Liver (tissue), 9 donors: Measurements from ENCODE around the gene DERL3. TPM values are rescaled to one million over a fixed set of nuclear protein-coding genes. Genes with fewer than 3 reads are reported as not detected.

Experiments
- DNase-seq: peaks from one replicate; pipeline ENCODE4 v3.0.0-alpha.2; 2017; ENCODE audit warnings: low spot score
- H3K27ac ChIP-seq, 2 donors: one replicate each; pipeline ENCODE4 v1.7.0; 2013; ENCODE audit warnings: inconsistent platforms in 2 of 2, low read length in 2 of 2, control low read depth in 1 of 2, low read depth in 1 of 2, mild to moderate bottlenecking in 1 of 2
- H3K27me3 ChIP-seq, 4 donors: one replicate each; pipeline versions ENCODE4 v1.6.1 to v1.7.0; 2013; ENCODE audit warnings: low read length in 3 of 4, inconsistent platforms in 1 of 4, mild to moderate bottlenecking in 1 of 4, moderate library complexity in 1 of 4; ENCODE audit not compliant: control insufficient read depth in 4 of 4, insufficient read depth in 4 of 4
- H3K36me3 ChIP-seq, 4 donors: one replicate each; pipeline versions ENCODE4 v1.6.1 to v1.7.0; 2013; ENCODE audit warnings: low read length in 3 of 4, mild to moderate bottlenecking in 3 of 4, low read depth in 1 of 4, moderate library complexity in 1 of 4; ENCODE audit not compliant: control insufficient read depth in 4 of 4, insufficient read depth in 3 of 4
- H3K4me1 ChIP-seq, 4 donors: one replicate each; pipeline versions ENCODE4 v1.6.1 to v1.7.0; 2013; ENCODE audit warnings: low read length in 3 of 4, mild to moderate bottlenecking in 3 of 4, moderate library complexity in 1 of 4; ENCODE audit not compliant: control insufficient read depth in 4 of 4, insufficient read depth in 4 of 4
- H3K4me3 ChIP-seq, 3 donors: one replicate each; pipeline versions ENCODE4 v1.6.1 to v1.7.0; 2013; ENCODE audit warnings: low read length in 3 of 3, control low read depth in 1 of 3, low read depth in 1 of 3, mild to moderate bottlenecking in 1 of 3
- H3K9ac ChIP-seq, 2 donors: one replicate each; pipeline ENCODE4 v1.7.0; 2013; ENCODE audit warnings: low read length in 2 of 2, mild to moderate bottlenecking in 2 of 2, moderate library complexity in 2 of 2, control low read depth in 1 of 2, low read depth in 1 of 2
- H3K9me3 ChIP-seq, 4 donors: one replicate each; pipeline versions ENCODE4 v1.6.1 to v1.7.0; 2013; ENCODE audit warnings: low read length in 3 of 4; ENCODE audit not compliant: control insufficient read depth in 4 of 4
- CTCF ChIP-seq: fragments of 150-350 bp; IDR thresholded peaks from 2 replicates; pipeline ENCODE4 v1.5.1; 2017; ENCODE audit warnings: improper control_type of control experiment, low read depth, low read length; ENCODE audit not compliant: missing input control
- FOXA1 ChIP-seq: IDR thresholded peaks from 2 replicates; pipeline ENCODE4 v1.6.1; 2016; ENCODE audit warnings: antibody characterized with exemption
- FOXA2 ChIP-seq: IDR thresholded peaks from 2 replicates; pipeline ENCODE4 v1.6.1; 2016; ENCODE audit warnings: antibody characterized with exemption
- HNF4A ChIP-seq, 2 donors: conservative IDR thresholded peaks; 2 replicates each; pipeline ENCODE4 v1.6.1; 2016; ENCODE audit warnings: antibody characterized with exemption in 2 of 2, mild to moderate bottlenecking in 2 of 2
- HNF4G ChIP-seq: IDR thresholded peaks from 2 replicates; pipeline ENCODE4 v1.6.1; 2016; ENCODE audit warnings: antibody characterized with exemption
- RAD21 ChIP-seq, 2 donors: IDR thresholded peaks; 2 replicates each; pipeline ENCODE4 v1.6.1; 2016; ENCODE audit warnings: antibody characterized with exemption in 2 of 2, mild to moderate bottlenecking in 2 of 2
- SP1 ChIP-seq: IDR thresholded peaks from 2 replicates; pipeline ENCODE4 v1.6.1; 2018; ENCODE audit warnings: antibody characterized with exemption, mild to moderate bottlenecking
- TAF1 ChIP-seq: conservative IDR thresholded peaks from 2 replicates; pipeline ENCODE4 v1.6.1; 2016; ENCODE audit warnings: antibody characterized with exemption, mild to moderate bottlenecking
- WGBS: extraction: QIAGEN DNeasy Blood & Tissue Kit; methylation state at CpG from one replicate; pipeline ENCODE4 v1.1.7; 2013; 5-methylcytosine and 5-hydroxymethylcytosine counted together
- polyA plus RNA-seq, 2 donors: library from polyadenylated mRNA; stranded (reverse) in 1 of 2; unstranded in 1 of 2; fragments of 200-250 nt in 1 of 2; fragments of >200 nt in 1 of 2; fragmentation: Nextera tagmentation in 1 of 2; extraction: Ambion mirVana in 1 of 2; gene quantifications; one replicate each; pipeline versions ENCODE4 v1.2.1 to v1.2.3, GENCODE V29; 2013 to 2015
- total RNA-seq, 2 donors: library from RNA; depleted of rRNA; stranded (reverse); fragments of >200 nt; gene quantifications; one replicate each; pipeline ENCODE4 v1.2.3, GENCODE V29; 2014
- TF ChIP-seq, protein P1 (sequence below): IDR thresholded peaks from 2 replicates; pipeline ENCODE4 v1.6.1; 2016; ENCODE audit warnings: antibody characterized with exemption
- donor health status: healthy.
- donor health status: healthy.
- donor health status: healthy.
- donor health status: healthy.
- donor health status: healthy.

The DERL3 gene
- total and polyA plus RNA-seq, 4 donors = 1.0 to 9.3 (median 3.9) TPM

GRCh38 chr22:23791738-23792645 lies 46.8 kb downstream of the DERL3 start:
- Histone ChIP-seq H3K9ac (no peak overlapping the region), H3K27me3 (no peaks in the 10 kb centered on the region), H3K4me1 (peaks cover 0 to 16% (median 8%) of the 10 kb centered on the region in 4 donors), H3K36me3 (peaks cover 7 to 36% (median 18%) of the 10 kb centered on the region in 4 donors), H3K4me3 (no peak overlapping the region), H3K9me3 (no peaks in the 10 kb centered on the region), H3K27ac (no peak overlapping the region)
- WGBS = 92% methylated on average over 25 of the region's 25 CpGs
- no peak for DNase-seq
- TF ChIP-seq, protein P1, sequence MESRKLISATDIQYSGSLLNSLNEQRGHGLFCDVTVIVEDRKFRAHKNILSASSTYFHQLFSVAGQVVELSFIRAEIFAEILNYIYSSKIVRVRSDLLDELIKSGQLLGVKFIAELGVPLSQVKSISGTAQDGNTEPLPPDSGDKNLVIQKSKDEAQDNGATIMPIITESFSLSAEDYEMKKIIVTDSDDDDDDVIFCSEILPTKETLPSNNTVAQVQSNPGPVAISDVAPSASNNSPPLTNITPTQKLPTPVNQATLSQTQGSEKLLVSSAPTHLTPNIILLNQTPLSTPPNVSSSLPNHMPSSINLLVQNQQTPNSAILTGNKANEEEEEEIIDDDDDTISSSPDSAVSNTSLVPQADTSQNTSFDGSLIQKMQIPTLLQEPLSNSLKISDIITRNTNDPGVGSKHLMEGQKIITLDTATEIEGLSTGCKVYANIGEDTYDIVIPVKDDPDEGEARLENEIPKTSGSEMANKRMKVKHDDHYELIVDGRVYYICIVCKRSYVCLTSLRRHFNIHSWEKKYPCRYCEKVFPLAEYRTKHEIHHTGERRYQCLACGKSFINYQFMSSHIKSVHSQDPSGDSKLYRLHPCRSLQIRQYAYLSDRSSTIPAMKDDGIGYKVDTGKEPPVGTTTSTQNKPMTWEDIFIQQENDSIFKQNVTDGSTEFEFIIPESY = no peak
- TF ChIP-seq TAF1 (no peak), SP1 (no peak)

- peaks cover 2 to 22% (median 14%) of the 10 kb centered on the region in 4 donors for H3K4me1 ChIP-seq
- peaks cover 6 to 28% (median 11%) of the 10 kb centered on the region in 4 donors for H3K36me3 ChIP-seq
- no peak overlapping the region for H3K27ac ChIP-seq
- no peak overlapping the region for H3K4me3 ChIP-seq
- H3K9ac ChIP-seq = no peak overlapping the region
- TF ChIP-seq FOXA2 (no peak), RAD21 (IDR thresholded peaks at IDR 0.05) (no peak)
- H3K27me3 ChIP-seq = no peaks in the 10 kb centered on the region
- 78% methylated on average over 11 of the region's 11 CpGs for WGBS
- DNase-seq = no peak
- no peaks in the 10 kb centered on the region for H3K9me3 ChIP-seq
These were observed 47.7 kb downstream of the DERL3 start for GRCh38 chr22:23790819-23791737.

DNA sequence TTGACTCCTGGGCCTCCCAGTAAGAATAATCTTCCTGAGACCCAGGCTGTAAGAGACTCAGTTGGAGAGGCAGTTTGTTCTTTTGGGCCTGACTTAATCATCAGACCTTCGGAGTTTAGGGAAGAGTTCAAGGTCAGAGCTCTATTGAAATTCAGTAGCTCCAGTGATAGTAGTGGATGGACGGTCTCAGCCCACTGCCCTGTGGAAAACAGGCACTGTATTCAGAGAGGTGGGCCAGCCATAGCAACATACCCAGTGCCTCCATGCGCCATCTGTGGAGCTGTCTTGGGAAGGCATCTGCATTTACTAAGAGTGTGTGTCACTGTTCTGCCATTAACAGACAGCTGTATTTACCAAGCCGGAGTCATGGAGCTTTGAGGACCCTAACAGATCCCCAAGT lies 49.2 kb downstream of the DERL3 start:
- no peak for TF ChIP-seq RAD21 (IDR thresholded peaks at IDR 0.05)
- TF ChIP-seq, protein P1 = no peak
- TF ChIP-seq HNF4A (conservative IDR thresholded peaks at IDR 0.05) = peak; percentile 21 to 31
- no peak for TF ChIP-seq HNF4G
- no peak for TF ChIP-seq FOXA1
- TF ChIP-seq CTCF = no peak
- Histone ChIP-seq H3K4me3 (no peak overlapping the region), H3K9me3 (no peaks in the 10 kb centered on the region), H3K36me3 (peaks cover 3 to 19% (median 7%) of the 10 kb centered on the region in 4 donors), H3K4me1 (peaks cover 3 to 24% (median 16%) of the 10 kb centered on the region in 4 donors), H3K9ac (no peak overlapping the region), H3K27me3 (no peaks in the 10 kb centered on the region), H3K27ac (no peak overlapping the region)
- no peak for DNase-seq
- 71% methylated on average over 4 of the region's 4 CpGs for WGBS
